Camera-type eye (tissue), 1 donor: Measurements from ENCODE around the gene SHROOM1. TPM values are rescaled to one million over a fixed set of nuclear protein-coding genes. Genes with fewer than 3 reads are reported as not detected.

Experiments used
- total RNA-seq: library from RNA; depleted of rRNA; stranded (reverse); fragments of >200 nt; gene quantifications from one replicate; pipeline ENCODE4 v1.2.3, GENCODE V29; 2014

Gene SHROOM1
- total RNA-seq: 5.2 TPM

GRCh38 chr5:132830436-132831094 is at the start of gene SHROOM1:
Gene SHROOM1, minus strand, starts transcription at chr5:132830647. Its CDS starts 4,507 bp downstream, at chr5:132826140.

GRCh38 chr5:132873119-132873929 is 42.9 kb upstream of the SHROOM1 start, which contains the start of gene LEAP2:
Gene LEAP2, plus strand, starts transcription at chr5:132873668. Its CDS starts 27 bp downstream, at chr5:132873695.

GRCh38 chr5:132866342-132867045 is 36.0 kb upstream of the SHROOM1 start, which contains the start of the genes GDF9 and UQCRQ:
Gene GDF9, minus strand, starts transcription at chr5:132866469. Its CDS starts 1,936 bp downstream, at chr5:132864533.
Gene UQCRQ, plus strand, starts transcription at chr5:132866642. Its CDS starts 240 bp downstream, at chr5:132866882.

GRCh38 chr5:132812781-132813598 is 17.5 kb downstream of the SHROOM1 start, which contains the start of gene SOWAHA:
Gene SOWAHA, plus strand, starts transcription at chr5:132813302. Its CDS starts 320 bp downstream, at chr5:132813622.

GRCh38 chr5:132777209-132778069 is 53.0 kb downstream of the SHROOM1 start, which contains the start of gene SEPTIN8:
Gene SEPTIN8, minus strand, starts transcription at chr5:132777239. Its CDS starts 102 bp downstream, at chr5:132777137.

Other genes starting within 250 kb of the SHROOM1 start
- gene IL13, start 172.5 kb downstream of the SHROOM1 start, total RNA-seq: not detected
- gene IL4, start 156.7 kb downstream of the SHROOM1 start, total RNA-seq: not detected
- gene KIF3A, start 93.1 kb downstream of the SHROOM1 start, total RNA-seq: 49.0 TPM
- 0.60 TPM for gene CCNI2, start 83.2 kb downstream of the SHROOM1 start, total RNA-seq
- 73.3 TPM for gene SEPTIN8, start 53.4 kb downstream of the SHROOM1 start, total RNA-seq
- 2.3 TPM for gene SOWAHA, start 17.3 kb downstream of the SHROOM1 start, total RNA-seq
- gene GDF9, start 35.8 kb upstream of the SHROOM1 start, total RNA-seq: 1.1 TPM
- gene UQCRQ, start 36.0 kb upstream of the SHROOM1 start, total RNA-seq: 78.5 TPM
- gene LEAP2, start 43.0 kb upstream of the SHROOM1 start, total RNA-seq: 1.1 TPM
- 126 TPM for gene AFF4, start 133.0 kb upstream of the SHROOM1 start, total RNA-seq
- 21.2 TPM for gene ZCCHC10, start 195.9 kb upstream of the SHROOM1 start, total RNA-seq
- gene HSPA4, start 221.4 kb upstream of the SHROOM1 start, total RNA-seq: 148 TPM